ENCODE data around the gene FKBP8.

DNA sequence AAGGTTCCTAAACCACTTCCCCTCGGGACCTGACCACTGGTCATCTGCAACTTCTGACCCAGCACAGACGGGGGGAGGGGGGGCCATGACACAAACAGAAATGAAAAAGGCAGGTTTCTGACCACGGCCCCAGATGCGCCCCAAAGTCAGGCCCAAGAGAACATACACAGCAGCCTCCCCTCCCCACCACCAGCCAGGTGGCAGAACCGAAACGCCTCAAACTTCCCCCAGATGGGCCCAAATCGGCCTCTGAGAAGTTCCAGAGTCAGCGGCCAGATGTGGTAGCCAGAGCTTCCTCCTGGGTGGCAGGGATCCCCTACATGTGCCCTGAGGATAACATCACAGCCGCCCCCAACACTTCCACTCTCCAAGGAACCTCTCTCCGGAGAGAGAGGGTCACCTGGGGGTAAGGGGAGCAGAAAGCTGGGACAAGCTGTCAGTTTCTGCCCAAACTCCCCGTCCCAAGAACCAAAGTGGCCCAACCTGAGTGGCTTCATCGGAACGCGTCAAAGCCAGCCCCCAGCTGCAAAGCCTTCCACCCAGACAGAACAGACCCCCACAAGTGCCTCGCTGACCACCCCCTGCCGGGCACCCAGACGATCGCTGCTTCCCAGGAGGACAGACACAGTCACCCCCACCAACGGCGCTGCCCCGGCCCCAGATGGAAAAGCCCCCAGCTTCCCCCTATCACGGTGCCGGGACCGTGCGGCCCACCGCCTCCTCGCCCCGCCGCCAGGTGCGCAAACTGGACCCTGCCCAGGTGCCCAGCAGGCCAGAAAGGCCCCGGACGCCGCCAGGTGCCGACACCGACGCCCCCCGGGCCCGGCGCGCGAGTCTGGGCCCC is 22.3 kb downstream of the FKBP8 start:
- TF ChIP-seq, protein P1, sequence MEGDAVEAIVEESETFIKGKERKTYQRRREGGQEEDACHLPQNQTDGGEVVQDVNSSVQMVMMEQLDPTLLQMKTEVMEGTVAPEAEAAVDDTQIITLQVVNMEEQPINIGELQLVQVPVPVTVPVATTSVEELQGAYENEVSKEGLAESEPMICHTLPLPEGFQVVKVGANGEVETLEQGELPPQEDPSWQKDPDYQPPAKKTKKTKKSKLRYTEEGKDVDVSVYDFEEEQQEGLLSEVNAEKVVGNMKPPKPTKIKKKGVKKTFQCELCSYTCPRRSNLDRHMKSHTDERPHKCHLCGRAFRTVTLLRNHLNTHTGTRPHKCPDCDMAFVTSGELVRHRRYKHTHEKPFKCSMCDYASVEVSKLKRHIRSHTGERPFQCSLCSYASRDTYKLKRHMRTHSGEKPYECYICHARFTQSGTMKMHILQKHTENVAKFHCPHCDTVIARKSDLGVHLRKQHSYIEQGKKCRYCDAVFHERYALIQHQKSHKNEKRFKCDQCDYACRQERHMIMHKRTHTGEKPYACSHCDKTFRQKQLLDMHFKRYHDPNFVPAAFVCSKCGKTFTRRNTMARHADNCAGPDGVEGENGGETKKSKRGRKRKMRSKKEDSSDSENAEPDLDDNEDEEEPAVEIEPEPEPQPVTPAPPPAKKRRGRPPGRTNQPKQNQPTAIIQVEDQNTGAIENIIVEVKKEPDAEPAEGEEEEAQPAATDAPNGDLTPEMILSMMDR (IDR thresholded peaks at IDR 0.05) = peak in 3 of 5 experiments; percentile 12 to 35 (median 12)
- TF ChIP-seq POLR2AphosphoS5 (IDR thresholded peaks at IDR 0.05) (peak in 1 of 3 donors; percentile 25), EP300 (IDR thresholded peaks at IDR 0.05; ENCODE audit: low read depth) (no peak), POLR2A (IDR thresholded peaks at IDR 0.05) (no peak)

All from transverse colon (tissue), 4 donors.